SU-DHL-6 (cell line): ENCODE measurements around the gene ST6GAL1.

Experiments
- H2AFZ ChIP-seq: fragments of 200-600 bp; sonication (generic); 2 replicates; pipeline ENCODE4 v1.6.1; 2014; ENCODE audit warnings: low read depth, mild to moderate bottlenecking, moderate library complexity, mixed read lengths, antibody characterized with exemption, low read length; ENCODE audit not compliant: severe bottlenecking
- H3F3A ChIP-seq: fragments of 200-600 bp; shearing (Covaris generic); 2 replicates; pipeline ENCODE4 v1.6.0; 2016; ENCODE audit warnings: antibody characterized with exemption, mild to moderate bottlenecking; ENCODE audit not compliant: insufficient read depth
- H3K27ac ChIP-seq: fragments of 200-600 bp; sonication (generic); 2 replicates; pipeline ENCODE4 v1.5.1; 2016; ENCODE audit warnings: low read depth, mild to moderate bottlenecking, low read length, moderate library complexity, mixed read lengths
- H3K27me3 ChIP-seq: fragments of 200-600 bp; sonication (generic), shearing (Covaris generic); 2 replicates; pipeline ENCODE4 v1.6.0; 2014; ENCODE audit warnings: mild to moderate bottlenecking, low read length
- H3K36me3 ChIP-seq: fragments of 200-600 bp; sonication (generic); 2 replicates; pipeline ENCODE4 v1.6.1; 2014; ENCODE audit warnings: mild to moderate bottlenecking, low read length, mixed read lengths
- H3K4me2 ChIP-seq: fragments of 300-600, 200-600 bp; shearing (Covaris generic), sonication (generic); 2 replicates; pipeline ENCODE4 v1.6.0; 2014; ENCODE audit warnings: low read length, low read depth, mild to moderate bottlenecking; ENCODE audit not compliant: poor library complexity, severe bottlenecking
- H3K4me3 ChIP-seq: fragments of 200-600 bp; sonication (generic); 2 replicates; pipeline ENCODE4 v1.5.1; 2014; ENCODE audit warnings: antibody characterized with exemption, low read length, mild to moderate bottlenecking, mixed read lengths; ENCODE audit not compliant: insufficient read depth, poor library complexity, severe bottlenecking
- H3K79me2 ChIP-seq: fragments of 200-600 bp; sonication (generic); 2 replicates; pipeline ENCODE4 v1.6.1; 2014; ENCODE audit warnings: mild to moderate bottlenecking, low read length, moderate library complexity; ENCODE audit not compliant: insufficient read depth
- H3K9ac ChIP-seq: fragments of 200-600 bp; sonication (generic); 2 replicates; pipeline ENCODE4 v1.7.0; 2014; ENCODE audit warnings: mild to moderate bottlenecking, low read length
- H3K9me2 ChIP-seq: fragments of 200-600 bp; sonication (generic); replicated peaks from 2 replicates; pipeline ENCODE4 v1.6.1; 2014; ENCODE audit warnings: low read length; ENCODE audit not compliant: insufficient read depth
- H3K9me3 ChIP-seq: fragments of 200-600 bp; sonication (generic); 2 replicates; pipeline ENCODE4 v1.6.1; 2014; ENCODE audit warnings: low read length, mixed read lengths; ENCODE audit not compliant: insufficient read depth
- H4K20me1 ChIP-seq: fragments of 200-600 bp; sonication (generic); 2 replicates; pipeline ENCODE4 v1.6.1; 2014; ENCODE audit warnings: low read depth, mild to moderate bottlenecking, antibody characterized with exemption, low read length, moderate library complexity, mixed read lengths
- EZH2phosphoT487 ChIP-seq: fragments of 200-600 bp; sonication (generic), shearing (Covaris generic); conservative IDR thresholded peaks from 2 replicates; pipeline ENCODE4 v1.6.1; 2018; ENCODE audit warnings: mild to moderate bottlenecking, antibody characterized with exemption, low read length, moderate library complexity, mixed read lengths
- TF ChIP-seq, protein P1 (sequence below): fragments of 200-600 bp; sonication (generic); IDR thresholded peaks from one replicate; pipeline ENCODE4 v1.5.1; 2017; ENCODE audit warnings: antibody characterized with exemption, mild to moderate bottlenecking, low read length, moderate library complexity; ENCODE audit not compliant: insufficient read depth, poor library complexity, severe bottlenecking

The ST6GAL1 gene

DNA sequence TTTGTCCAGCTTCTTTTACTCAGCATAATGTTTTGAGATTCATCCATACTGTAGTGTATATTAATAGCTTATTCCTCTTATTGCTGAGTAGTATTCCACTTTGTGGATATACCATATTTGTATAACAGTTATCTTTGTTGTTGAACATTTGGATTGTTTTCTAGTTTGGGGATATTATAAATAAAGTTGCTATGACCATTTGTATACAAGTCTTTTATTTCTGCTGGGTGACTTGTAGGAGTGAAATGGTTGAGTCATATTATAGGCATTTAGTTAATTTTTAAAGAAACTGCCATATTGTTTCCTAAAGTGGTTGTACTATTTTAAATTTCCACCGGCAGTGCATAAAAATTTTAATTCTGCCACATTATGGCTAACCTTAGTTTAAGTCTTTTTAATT is 155.6 kb downstream of the ST6GAL1 start:
- H3K4me3 ChIP-seq, result no peak overlapping the region
- H3K9me2 ChIP-seq, result no peaks in the 10 kb centered on the region
- no peak overlapping the region for H3K4me2 ChIP-seq
- H3K79me2 ChIP-seq, result no peaks in the 10 kb centered on the region
- no peak overlapping the region for H3K9ac ChIP-seq
- peaks cover 6% of the 10 kb centered on the region; the same call in 1 of the 2 replicates for H3K9me3 ChIP-seq
- H3K27me3 ChIP-seq, result no peaks in the 10 kb centered on the region
- no peaks in the 10 kb centered on the region for H4K20me1 ChIP-seq
- no peaks in the 10 kb centered on the region for H3K36me3 ChIP-seq
- H3F3A ChIP-seq, result peaks cover 24% of the 10 kb centered on the region
- no peak overlapping the region for H2AFZ ChIP-seq
- no peak overlapping the region for H3K27ac ChIP-seq
- TF ChIP-seq EZH2phosphoT487, result no peak
- TF ChIP-seq, protein P1, sequence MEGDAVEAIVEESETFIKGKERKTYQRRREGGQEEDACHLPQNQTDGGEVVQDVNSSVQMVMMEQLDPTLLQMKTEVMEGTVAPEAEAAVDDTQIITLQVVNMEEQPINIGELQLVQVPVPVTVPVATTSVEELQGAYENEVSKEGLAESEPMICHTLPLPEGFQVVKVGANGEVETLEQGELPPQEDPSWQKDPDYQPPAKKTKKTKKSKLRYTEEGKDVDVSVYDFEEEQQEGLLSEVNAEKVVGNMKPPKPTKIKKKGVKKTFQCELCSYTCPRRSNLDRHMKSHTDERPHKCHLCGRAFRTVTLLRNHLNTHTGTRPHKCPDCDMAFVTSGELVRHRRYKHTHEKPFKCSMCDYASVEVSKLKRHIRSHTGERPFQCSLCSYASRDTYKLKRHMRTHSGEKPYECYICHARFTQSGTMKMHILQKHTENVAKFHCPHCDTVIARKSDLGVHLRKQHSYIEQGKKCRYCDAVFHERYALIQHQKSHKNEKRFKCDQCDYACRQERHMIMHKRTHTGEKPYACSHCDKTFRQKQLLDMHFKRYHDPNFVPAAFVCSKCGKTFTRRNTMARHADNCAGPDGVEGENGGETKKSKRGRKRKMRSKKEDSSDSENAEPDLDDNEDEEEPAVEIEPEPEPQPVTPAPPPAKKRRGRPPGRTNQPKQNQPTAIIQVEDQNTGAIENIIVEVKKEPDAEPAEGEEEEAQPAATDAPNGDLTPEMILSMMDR, result no peak

DNA sequence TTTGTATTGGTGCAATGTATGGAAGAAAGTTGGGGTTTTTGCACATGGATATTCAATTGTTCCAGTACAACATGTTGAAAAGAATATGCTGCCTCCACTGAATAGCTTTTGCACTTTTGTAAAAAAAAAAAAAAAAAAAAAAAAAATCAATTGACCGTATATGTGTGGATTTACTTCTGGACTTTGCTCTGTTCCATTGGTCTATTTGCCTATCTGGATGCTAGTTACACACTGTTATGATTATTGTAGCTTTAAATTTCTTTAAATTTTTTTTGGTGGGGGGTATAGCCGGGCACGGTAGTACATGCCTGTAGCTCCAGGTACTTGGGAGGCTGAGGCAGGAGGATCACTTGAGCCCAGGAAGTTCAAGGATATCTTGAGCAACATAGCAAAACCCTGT is 156.5 kb downstream of the ST6GAL1 start:
- no peaks in the 10 kb centered on the region for H3K9me2 ChIP-seq
- H3K79me2 ChIP-seq, result no peaks in the 10 kb centered on the region
- TF ChIP-seq, protein P1, result no peak
- no peak for TF ChIP-seq EZH2phosphoT487
- H3K27me3 ChIP-seq, result no peaks in the 10 kb centered on the region
- H3K4me2 ChIP-seq, result no peak overlapping the region
- no peaks in the 10 kb centered on the region for H3K36me3 ChIP-seq
- peaks cover 6% of the 10 kb centered on the region; the same call in 1 of the 2 replicates for H3K9me3 ChIP-seq
- no peaks in the 10 kb centered on the region for H4K20me1 ChIP-seq
- no peak overlapping the region for H3K27ac ChIP-seq
- no peak overlapping the region for H3K9ac ChIP-seq
- peaks cover 17% of the 10 kb centered on the region for H3F3A ChIP-seq
- no peak overlapping the region for H2AFZ ChIP-seq
- no peak overlapping the region for H3K4me3 ChIP-seq

DNA sequence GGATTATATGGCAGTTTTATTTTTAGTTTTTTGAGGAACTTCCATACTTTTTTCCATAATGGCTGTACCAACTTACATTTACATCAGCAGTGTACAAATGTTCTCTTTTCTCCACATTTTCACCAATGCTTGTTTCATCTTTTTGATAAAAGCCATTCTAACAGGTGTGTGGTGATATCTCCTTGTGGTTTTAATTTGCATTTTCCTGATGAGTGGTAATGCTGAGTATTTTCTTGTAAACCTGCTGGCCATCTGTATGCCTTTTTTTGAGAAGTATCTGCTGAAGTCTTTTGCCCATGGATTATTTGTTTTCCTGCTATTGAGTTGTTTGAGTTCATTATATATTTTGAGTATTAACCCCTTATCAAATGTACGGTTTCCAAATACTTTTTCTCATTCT is 158.4 kb downstream of the ST6GAL1 start:
- Histone ChIP-seq H3K9ac (no peak overlapping the region), H3K27ac (peak overlapping the region; percentile 56), H4K20me1 (no peaks in the 10 kb centered on the region), H3K9me3 (peaks cover 10% of the 10 kb centered on the region; the same call in 1 of the 2 replicates), H3K36me3 (peaks cover 8% of the 10 kb centered on the region; the same call in 1 of the 2 replicates), H3K4me2 (peak overlapping the region; percentile 48), H3K27me3 (no peaks in the 10 kb centered on the region), H3F3A (peaks cover 8% of the 10 kb centered on the region), H3K9me2 (no peaks in the 10 kb centered on the region), H3K4me3 (peak overlapping the region; percentile 20), H3K79me2 (no peaks in the 10 kb centered on the region), H2AFZ (no peak overlapping the region)
- TF ChIP-seq, protein P1, result no peak
- TF ChIP-seq EZH2phosphoT487, result no peak
